ENCODE data around the gene MIOX. TPM values are rescaled to one million over a fixed set of nuclear protein-coding genes. Genes with fewer than 3 reads are reported as not detected.

Gene MIOX
- total RNA-seq, 1 experiment from 2014 or later = 1.4 TPM

GRCh38 chr22:50525104-50525857 lies 38.6 kb downstream of the MIOX start, which contains the start of gene SCO2:
Gene SCO2 (minus strand): TSS chr22:50525598. CDS start chr22:50524411, 1,187 bp downstream.
- no peaks in the 10 kb centered on the region for H4K20me1 ChIP-seq (ENCODE audit: control insufficient read depth, insufficient read depth, insufficient read length)
- H3K23ac ChIP-seq (ENCODE audit: insufficient read length, low read depth, low read length) = no peak within 1 kb of the TSS
- no peak within 1 kb of the TSS for H4K5ac ChIP-seq (ENCODE audit: insufficient read length, low read depth, low read length)
- H4K91ac ChIP-seq (ENCODE audit: insufficient read length, low read depth, low read length) = no peak within 1 kb of the TSS
- peaks cover 3% of the 10 kb centered on the region; the same call in 1 of the 2 replicates for H3K4me1 ChIP-seq (ENCODE audit: insufficient read depth, low read length)
- Mint-ChIP-seq H3K27me3 (ENCODE audit: low read depth) (peaks cover 35% of the 10 kb centered on the region), H3K36me3 (ENCODE audit: insufficient read depth in 1 of 3, low read depth in 3 of 3) (peaks cover 2 to 28% (median 18%) of the 10 kb centered on the region in 3 experiments; a peak in 5 of 7 replicates), H3K9me3 (no peaks in the 10 kb centered on the region; a peak in 1 of 5 replicates), H3K4me3 (peak within 1 kb of the TSS; percentile 82 to 88), H3K4me1 (peaks cover 11 to 15% of the 10 kb centered on the region in 2 experiments), H3K27ac (peak within 1 kb of the TSS in 2 of 3 experiments; percentile 49 to 80; a peak in 2 of 7 replicates)
- no peak within 1 kb of the TSS for H4K8ac ChIP-seq (replicated peaks; ENCODE audit: insufficient read length, low read depth, low read length)
- H2BK12ac ChIP-seq (ENCODE audit: insufficient read length, low read depth, low read length) = no peak within 1 kb of the TSS
- H2AK5ac ChIP-seq (ENCODE audit: insufficient read length, low read length) = no peak within 1 kb of the TSS
- no peak within 1 kb of the TSS for H2BK5ac ChIP-seq (ENCODE audit: insufficient read length, low read length)
- peak within 1 kb of the TSS; percentile 70 for H3K4me2 ChIP-seq (ENCODE audit: insufficient read depth, insufficient read length, low read length)
- no peak within 1 kb of the TSS for H3K27ac ChIP-seq (ENCODE audit: insufficient read length, low read depth, low read length)
- no peak within 1 kb of the TSS for H2BK15ac ChIP-seq (ENCODE audit: low read depth, low read length)
- peaks cover 4% of the 10 kb centered on the region for H3K23me2 ChIP-seq (ENCODE audit: insufficient read length, low read depth, low read length, poor library complexity, severe bottlenecking)
- no peak within 1 kb of the TSS for H3K4ac ChIP-seq (ENCODE audit: low read depth, low read length)
- no peak within 1 kb of the TSS for H3K18ac ChIP-seq (ENCODE audit: insufficient read length, low read depth, low read length)
- WGBS (ENCODE audit: extremely low coverage, insufficient read length, low lambda C conversion rate) = no CpG with 5 or more reads among the region's 84 CpGs
- no peak within 1 kb of the TSS for H3K56ac ChIP-seq (ENCODE audit: insufficient read length, low read depth, low read length)
- peak within 1 kb of the TSS; percentile 18 for H3K14ac ChIP-seq (ENCODE audit: insufficient read depth, low read length)
- H3K9ac ChIP-seq (ENCODE audit: extremely low read depth, insufficient read length, low read length) = peak within 1 kb of the TSS; percentile 34
- H3T11ph ChIP-seq (ENCODE audit: low read length) = no peak within 1 kb of the TSS
- peaks cover 21% of the 10 kb centered on the region; the same call in 1 of the 2 replicates for H3K27me3 ChIP-seq (ENCODE audit: insufficient read depth, low read length)
- H2AFZ ChIP-seq (ENCODE audit: low read length) = no peak within 1 kb of the TSS
- H3K79me2 ChIP-seq (ENCODE audit: insufficient read depth, low read length) = no peaks in the 10 kb centered on the region
- H3K9me3 ChIP-seq (ENCODE audit: control insufficient read depth, low read depth, low read length) = no peaks in the 10 kb centered on the region
- TF ChIP-seq CTCF (conservative IDR thresholded peaks at IDR 0.05) = peak; percentile 61
- no peaks in the 10 kb centered on the region for H3K79me1 ChIP-seq (ENCODE audit: insufficient read depth, low read depth, low read length, poor library complexity, severe bottlenecking)
- no peak within 1 kb of the TSS for H2BK20ac ChIP-seq (ENCODE audit: low read depth, low read length, poor library complexity, severe bottlenecking)
- no peak within 1 kb of the TSS for H2BK120ac ChIP-seq (ENCODE audit: low read depth, low read length, poor library complexity, severe bottlenecking)
- DNase-seq = peak; percentile 94

Data from H9 (cell line).